Measurements from ENCODE around the gene SLC35E4. TPM values are rescaled to one million over a fixed set of nuclear protein-coding genes. Genes with fewer than 3 reads are reported as not detected.
A peak's percentile ranks its signal among the peaks of the same experiment; 100 is the strongest.

The SLC35E4 gene
- total RNA-seq, 1 donor from 2014 or later, result 22.8 TPM

DNA sequence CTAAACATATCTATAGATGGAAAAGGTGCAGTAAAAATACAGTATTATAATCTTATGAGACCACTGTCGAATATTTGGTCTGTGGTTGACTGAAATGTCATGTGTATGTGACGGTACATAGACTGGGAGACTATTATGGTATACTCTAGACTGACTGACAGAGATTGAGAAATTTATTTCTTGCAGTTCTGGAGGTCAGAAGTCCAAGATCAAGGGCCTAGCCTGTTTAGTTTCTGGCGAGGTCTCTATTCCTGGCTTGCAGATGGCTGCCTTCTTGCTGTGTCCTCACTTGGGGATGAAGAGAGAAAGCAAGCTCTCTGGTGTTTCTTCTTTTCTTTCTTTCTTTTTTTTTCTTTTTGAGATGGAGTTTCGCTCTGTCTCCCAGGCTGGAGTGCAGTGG is 51.8 kb downstream of the SLC35E4 start:
- DNase-seq (ENCODE audit: low read depth in 2 of 2), result no peak

DNA sequence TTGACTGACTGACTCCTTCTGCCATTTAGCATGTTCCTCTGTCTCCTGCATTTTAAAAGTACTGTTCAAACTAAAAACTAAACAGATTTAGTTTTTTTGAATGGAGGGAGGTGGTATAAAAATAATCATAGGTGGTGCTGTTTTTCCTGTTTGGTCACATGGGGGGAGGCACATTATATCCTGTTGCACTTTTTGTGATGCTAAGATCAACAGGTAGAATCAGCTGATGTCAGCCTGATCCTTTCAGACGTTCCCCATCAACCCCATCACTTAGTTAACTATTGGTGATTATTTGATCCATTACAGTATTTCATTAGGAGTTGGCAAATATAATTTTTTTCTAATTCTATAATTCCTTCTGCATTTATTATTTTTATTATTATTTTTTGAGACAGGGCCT is 54.0 kb downstream of the SLC35E4 start:
- no peak for DNase-seq (ENCODE audit: low read depth in 2 of 2)

DNA sequence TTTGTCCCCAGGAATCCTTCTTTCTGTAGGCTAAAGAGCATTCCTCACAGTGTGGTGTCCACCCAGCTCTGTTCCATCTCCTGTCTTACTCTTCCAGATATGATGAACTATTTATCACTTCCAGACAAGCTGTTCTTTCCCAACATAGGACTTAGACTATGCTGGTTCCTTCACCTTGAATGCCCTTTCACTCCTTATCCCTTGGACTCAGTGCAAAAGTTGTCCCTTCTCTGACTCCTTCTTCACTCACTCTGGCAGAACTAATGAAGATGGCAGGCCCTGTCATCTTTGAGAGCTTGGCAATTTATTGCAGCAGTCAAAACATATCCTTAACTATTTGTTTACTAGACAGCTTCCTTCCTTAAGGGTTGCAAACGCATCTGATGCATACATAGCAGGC is 55.6 kb downstream of the SLC35E4 start:
- DNase-seq (ENCODE audit: low read depth in 2 of 2), result peak in 1 of 2 donors; percentile 58

DNA sequence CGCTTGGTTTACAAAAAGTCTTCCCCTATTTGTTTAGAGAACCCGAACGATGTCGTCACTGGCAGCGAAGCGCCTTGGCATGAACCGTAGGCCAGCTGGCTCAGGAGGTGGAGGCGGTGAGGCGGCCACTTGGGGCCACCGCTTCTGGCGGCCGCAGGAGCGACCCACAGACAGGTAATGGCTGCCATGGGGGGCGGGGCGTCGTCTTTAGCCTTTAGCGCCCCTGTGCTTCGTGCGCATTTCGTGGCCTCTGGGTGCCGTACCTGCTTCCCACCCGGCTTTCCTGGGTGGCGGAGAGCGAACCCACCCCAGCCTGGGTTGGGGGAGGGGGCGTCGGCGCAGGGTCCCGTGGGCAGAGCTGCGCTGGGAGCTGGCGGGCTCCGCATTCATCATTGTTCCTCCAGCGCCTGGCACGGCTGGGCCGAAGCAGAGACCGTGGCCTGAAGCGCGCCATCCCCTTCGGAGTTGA is 58.6 kb downstream of the SLC35E4 start:
- DNase-seq (ENCODE audit: low read depth in 2 of 2), result peak; percentile 45 to 58

DNA sequence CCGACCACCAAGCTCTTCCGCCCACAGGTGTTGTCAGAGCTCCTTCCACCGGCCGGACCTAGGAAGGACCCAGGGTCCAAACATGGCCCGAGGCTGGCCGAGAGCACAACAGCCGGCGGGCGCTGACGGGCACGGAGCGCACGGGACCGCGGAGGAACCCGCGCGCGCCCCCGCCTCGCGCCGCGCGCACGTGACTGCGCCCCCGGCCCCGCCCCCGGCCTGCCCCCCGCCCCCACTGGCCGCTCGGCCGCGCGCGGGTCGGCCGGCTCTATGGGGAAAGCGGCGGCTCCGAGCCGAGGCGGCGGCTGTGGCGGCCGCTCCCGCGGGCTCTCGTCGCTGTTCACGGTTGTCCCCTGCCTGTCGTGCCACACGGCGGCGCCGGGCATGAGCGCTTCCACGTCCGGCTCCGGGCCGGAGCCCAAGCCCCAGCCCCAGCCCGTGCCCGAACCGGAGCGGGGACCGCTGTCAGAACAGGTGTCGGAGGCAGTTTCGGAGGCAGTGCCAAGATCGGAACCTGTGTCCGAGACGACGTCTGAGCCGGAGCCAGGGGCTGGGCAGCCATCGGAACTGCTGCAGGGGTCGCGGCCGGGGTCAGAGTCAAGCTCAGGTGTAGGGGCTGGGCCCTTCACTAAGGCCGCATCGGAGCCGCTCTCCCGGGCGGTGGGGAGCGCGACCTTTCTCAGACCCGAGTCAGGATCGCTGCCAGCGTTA is 59.2 kb downstream of the SLC35E4 start, which contains the start of gene OSBP2:
Gene OSBP2 (plus strand): TSS at position 235 of the 711 bp plus-strand sequence. CDS start 36 bp downstream, at position 271.
- DNase-seq (ENCODE audit: low read depth in 2 of 2), result peak; percentile 29 to 65

DNA sequence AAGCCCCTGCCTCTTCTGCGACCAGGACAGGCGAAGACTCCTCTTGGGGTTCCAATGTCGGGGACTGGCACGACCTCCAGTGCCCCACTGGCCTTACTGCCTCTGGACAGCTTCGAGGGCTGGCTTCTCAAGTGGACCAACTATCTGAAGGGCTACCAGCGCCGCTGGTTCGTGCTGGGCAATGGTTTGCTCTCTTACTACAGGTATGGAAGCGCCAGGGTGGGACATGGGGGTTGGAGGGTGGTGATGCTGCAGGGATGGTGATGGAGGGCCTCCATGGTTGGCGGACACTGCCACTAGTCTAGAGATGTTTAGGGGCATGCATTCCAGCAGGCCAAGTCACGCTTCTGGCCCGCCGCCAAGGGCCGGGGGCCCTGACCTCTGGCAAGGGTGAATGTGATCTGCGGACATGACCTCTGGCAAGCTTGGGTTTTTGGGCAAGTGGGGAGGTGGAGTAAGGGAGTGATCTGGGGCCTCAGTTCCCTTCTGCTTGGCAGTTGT is 59.8 kb downstream of the SLC35E4 start:
- peak in 1 of 2 donors; percentile 17 for DNase-seq (ENCODE audit: low read depth in 2 of 2)

DNA sequence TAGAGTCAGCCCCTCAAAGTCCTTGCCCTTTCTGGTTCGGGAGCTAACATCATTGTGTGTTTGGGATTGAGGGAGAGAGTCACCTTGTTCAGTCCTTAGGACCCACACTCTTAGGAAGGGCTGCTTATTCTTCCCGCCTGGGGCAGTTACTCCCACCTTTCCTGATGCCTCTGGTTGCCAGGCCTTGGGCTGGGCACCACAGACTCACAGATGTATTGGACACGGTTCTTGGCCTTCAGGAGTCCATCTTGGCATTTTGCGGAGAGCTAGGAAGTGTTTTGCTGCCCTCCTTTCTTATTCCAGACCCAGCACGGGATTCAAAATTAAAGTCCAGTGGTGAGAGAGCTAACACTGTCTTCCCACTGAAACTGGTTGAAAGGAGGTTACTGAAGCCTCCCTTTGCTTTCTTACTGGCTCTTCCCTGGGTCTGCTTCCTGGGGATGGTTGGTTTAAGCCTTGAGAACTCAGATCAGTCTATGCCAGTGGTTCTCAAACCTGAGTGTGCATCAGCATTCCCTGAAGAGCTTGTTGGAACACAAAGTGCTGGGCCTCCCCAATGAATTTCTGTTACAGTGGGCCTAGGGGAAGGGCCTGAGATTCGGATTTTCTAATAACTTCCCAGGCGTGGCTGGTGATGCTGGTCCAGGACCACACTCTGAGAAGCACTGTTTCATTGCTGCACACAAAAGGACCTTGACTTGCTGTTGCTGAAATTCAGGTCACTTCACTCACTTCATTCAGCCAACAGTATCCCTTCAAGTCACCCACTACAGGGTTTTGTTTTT is 60.5 kb downstream of the SLC35E4 start:
- DNase-seq (ENCODE audit: low read depth in 2 of 2), result no peak

Other genes with a start within 250 kb of the SLC35E4 start
- gene RNF215, start 248.4 kb upstream of the SLC35E4 start, total RNA-seq, result 12.0 and 23.8 TPM in 2 replicates
- 7.8 and 8.1 TPM in 2 replicates for gene SEC14L2, start 238.8 kb upstream of the SLC35E4 start, total RNA-seq
- 17.7 and 24.0 TPM in 2 replicates for gene MTFP1, start 210.0 kb upstream of the SLC35E4 start, total RNA-seq
- gene SEC14L3, start 163.8 kb upstream of the SLC35E4 start, total RNA-seq, result not detected in 2 replicates
- gene SEC14L4, start 130.1 kb upstream of the SLC35E4 start, total RNA-seq, result not detected in 2 replicates
- not detected in 2 replicates for gene SEC14L6, start 89.0 kb upstream of the SLC35E4 start, total RNA-seq
- gene GAL3ST1, start 61.1 kb upstream of the SLC35E4 start, total RNA-seq, result under 0.01 TPM in 1 of 2 replicates, not detected in the other
- 56.2 and 61.1 TPM in 2 replicates for gene PES1, start 43.9 kb upstream of the SLC35E4 start, total RNA-seq
- 9.5 and 29.9 TPM in 2 replicates for gene TCN2, start 28.6 kb upstream of the SLC35E4 start, total RNA-seq
- 8.3 and 8.9 TPM in 2 replicates for gene DUSP18, start 32.1 kb downstream of the SLC35E4 start, total RNA-seq
- gene OSBP2, start 59.1 kb downstream of the SLC35E4 start, total RNA-seq, result 10.5 and 15.9 TPM in 2 replicates

All from lung microvascular endothelial cell (primary cell).